GM23338 (cell line): ENCODE measurements around the gene GRK5. TPM values are rescaled to one million over a fixed set of nuclear protein-coding genes. Genes with fewer than 3 reads are reported as not detected.

ENCODE experiments used
- ATAC-seq: fragments of 200-7000 bp; cut with Tn5 transposase; 3 replicates; pipeline ENCODE4 v1.9.1; 2020
- DNase-seq: peaks from one replicate; pipeline ENCODE4 v3.0.0-alpha.2; 2015; ENCODE audit warnings: low spot score
- H2AFZ ChIP-seq: fragments of 200-600 bp; sonication (generic); 2 replicates; pipeline ENCODE4 v1.8.0; 2016; ENCODE audit warnings: antibody characterized with exemption, mild to moderate bottlenecking, moderate library complexity
- H3F3A ChIP-seq: fragments of 200-600 bp; sonication (generic); replicated peaks from 2 replicates; pipeline ENCODE4 v1.8.0; 2017; ENCODE audit warnings: antibody characterized with exemption, mixed run types, low read depth
- H3K27ac ChIP-seq: fragments of 200-600 bp; sonication (generic); 2 replicates; pipeline ENCODE4 v1.6.1; 2016; ENCODE audit warnings: low read depth
- H3K27me3 ChIP-seq: fragments of 200-600 bp; sonication (generic); 2 replicates; pipeline ENCODE4 v1.8.0; 2016; ENCODE audit warnings: mild to moderate bottlenecking, mixed run types, moderate library complexity; ENCODE audit not compliant: insufficient read depth
- H3K36me3 ChIP-seq: fragments of 200-600 bp; sonication (generic); 2 replicates; pipeline ENCODE4 v1.8.0; 2016; ENCODE audit warnings: mild to moderate bottlenecking; ENCODE audit not compliant: insufficient read depth
- H3K4me1 ChIP-seq: fragments of 200-600 bp; sonication (generic); 2 replicates; pipeline ENCODE4 v1.8.0; 2016; ENCODE audit warnings: mild to moderate bottlenecking, moderate library complexity; ENCODE audit not compliant: insufficient read depth
- H3K4me2 ChIP-seq: fragments of 200-600 bp; sonication (generic); 2 replicates; pipeline ENCODE4 v1.7.1; 2017; ENCODE audit warnings: mixed run types
- H3K4me3 ChIP-seq: fragments of 200-600 bp; sonication (generic); 2 replicates; pipeline ENCODE4 v1.6.1; 2016; ENCODE audit warnings: mixed run types
- H3K79me2 ChIP-seq: fragments of 200-600 bp; sonication (generic); replicated peaks from 2 replicates; pipeline ENCODE4 v1.8.0; 2017; ENCODE audit warnings: mild to moderate bottlenecking; ENCODE audit not compliant: insufficient read depth
- H3K9me2 ChIP-seq: fragments of 200-600 bp; sonication (generic); 2 replicates; pipeline ENCODE4 v1.8.0; 2017; ENCODE audit not compliant: insufficient read depth
- H4K20me1 ChIP-seq: fragments of 200-600 bp; sonication (generic); replicated peaks from 2 replicates; pipeline ENCODE4 v1.8.0; 2017; ENCODE audit warnings: mild to moderate bottlenecking; ENCODE audit not compliant: insufficient read depth
- H3K27ac Mint-ChIP-seq: 2 replicates; pipeline ENCODE4 v1.8.0; 2020; ENCODE audit warnings: inconsistent platforms, mild to moderate bottlenecking, moderate library complexity, mixed read lengths
- H3K27me3 Mint-ChIP-seq: 3 replicates; pipeline ENCODE4 v1.8.0; 2022; ENCODE audit warnings: low read depth, mild to moderate bottlenecking, moderate library complexity, mixed read lengths, inconsistent platforms; ENCODE audit not compliant: insufficient read depth, poor library complexity
- H3K36me3 Mint-ChIP-seq: 3 replicates; pipeline ENCODE4 v1.8.0; 2021; ENCODE audit warnings: low read depth, mild to moderate bottlenecking, inconsistent platforms, moderate library complexity, mixed read lengths
- H3K4me1 Mint-ChIP-seq: 3 replicates; pipeline ENCODE4 v1.8.0; 2020; ENCODE audit warnings: mild to moderate bottlenecking, inconsistent platforms, mixed read lengths
- H3K4me3 Mint-ChIP-seq: 3 replicates; pipeline ENCODE4 v1.8.0; 2021; ENCODE audit warnings: moderate library complexity, mild to moderate bottlenecking, inconsistent platforms, mixed read lengths
- H3K9me3 Mint-ChIP-seq: 3 replicates; pipeline ENCODE4 v1.8.0; 2020; ENCODE audit warnings: moderate library complexity, mild to moderate bottlenecking, inconsistent platforms, mixed read lengths
- CREB1 ChIP-seq: fragments of 250-450 bp; sonication (Bioruptor Pico); IDR thresholded peaks from 2 replicates; pipeline ENCODE4 v1.5.0; 2020; ENCODE audit warnings: low read depth, mild to moderate bottlenecking, moderate library complexity
- CTCF ChIP-seq, 2 experiments: fragments of 200-600 bp in 1 of 2; sonication (generic) in 1 of 2; conservative IDR thresholded peaks; 2 replicates each; pipeline versions ENCODE4 v1.5.1 to v1.6.1; 2016 to 2017; ENCODE audit warnings: antibody characterized with exemption in 2 of 2, low read depth in 2 of 2, mild to moderate bottlenecking in 2 of 2, moderate library complexity in 1 of 2
- ETS1 ChIP-seq: IDR thresholded peaks from 2 replicates; pipeline ENCODE4 v1.6.1; 2016; ENCODE audit warnings: antibody characterized with exemption
- EZH2 ChIP-seq: fragments of 200-600 bp; sonication (generic); IDR thresholded peaks from one replicate; pipeline ENCODE4 v1.8.0; 2017; ENCODE audit warnings: antibody characterized with exemption, mild to moderate bottlenecking, low read depth; ENCODE audit not compliant: unreplicated experiment
- EZH2phosphoT487 ChIP-seq: fragments of 200-600 bp; sonication (generic); IDR thresholded peaks from one replicate; pipeline ENCODE4 v1.8.1; 2018; ENCODE audit warnings: antibody characterized with exemption; ENCODE audit not compliant: unreplicated experiment
- JUNB ChIP-seq: IDR thresholded peaks from one replicate; pipeline ENCODE4 v1.6.1; 2016; ENCODE audit warnings: antibody characterized with exemption; ENCODE audit not compliant: unreplicated experiment
- NANOG ChIP-seq: IDR thresholded peaks from 2 replicates; pipeline ENCODE4 v1.6.1; 2016; ENCODE audit warnings: antibody characterized with exemption, borderline replicate concordance
- POLR2AphosphoS5 ChIP-seq: IDR thresholded peaks from 2 replicates; pipeline ENCODE4 v1.6.1; 2016; ENCODE audit warnings: antibody characterized with exemption, low read depth
- REST ChIP-seq: IDR thresholded peaks from one replicate; pipeline ENCODE4 v1.6.1; 2018; ENCODE audit warnings: antibody characterized with exemption; ENCODE audit not compliant: unreplicated experiment
- STAT1 ChIP-seq: IDR thresholded peaks from one replicate; pipeline ENCODE4 v1.6.1; 2016; ENCODE audit warnings: antibody characterized with exemption; ENCODE audit not compliant: unreplicated experiment
- ZNF114 ChIP-seq: fragments of 250-450 bp; sonication (Bioruptor Pico); IDR thresholded peaks from 2 replicates; pipeline ENCODE4 v1.5.0; 2020; ENCODE audit warnings: mild to moderate bottlenecking, moderate library complexity
- ZNF331 ChIP-seq: fragments of 250-450 bp; sonication (Bioruptor Pico); IDR thresholded peaks from 2 replicates; pipeline ENCODE4 v1.5.0; 2020; ENCODE audit warnings: low read depth, mild to moderate bottlenecking, moderate library complexity
- ZNF462 ChIP-seq: fragments of 250-450 bp; sonication (Bioruptor Pico); IDR thresholded peaks from 2 replicates; pipeline ENCODE4 v1.5.0; 2020; ENCODE audit warnings: mild to moderate bottlenecking, moderate library complexity
- polyA plus RNA-seq: library from polyadenylated mRNA; unstranded; fragments of >200 nt; fragmentation: Nextera tagmentation; extraction: Ambion mirVana; gene quantifications from 2 replicates; pipeline ENCODE4 v1.2.1, GENCODE V29; 2016
- total RNA-seq: library from RNA; depleted of rRNA; stranded (reverse); fragments of >200 nt; shearing (Covaris generic); gene quantifications from 2 replicates; pipeline ENCODE4 v1.2.3, GENCODE V29; 2014

The GRK5 gene
- total and polyA plus RNA-seq, 2 experiments from 2014 or later: 0.53 to 2.0 TPM

- Histone ChIP-seq H3K27ac (no peak overlapping the region), H3K4me2 (no peak overlapping the region), H3F3A (no peaks in the 10 kb centered on the region), H4K20me1 (no peaks in the 10 kb centered on the region), H2AFZ (no peak overlapping the region), H3K79me2 (no peaks in the 10 kb centered on the region), H3K4me3 (no peak overlapping the region), H3K4me1 (no peaks in the 10 kb centered on the region), H3K9me2 (no peaks in the 10 kb centered on the region), H3K27me3 (no peaks in the 10 kb centered on the region), H3K36me3 (no peaks in the 10 kb centered on the region)
- no peak for DNase-seq
- peaks cover 5% of the 10 kb centered on the region for H3K27me3 Mint-ChIP-seq
- no peaks in the 10 kb centered on the region; the same call in 2 of the 3 replicates for H3K36me3 Mint-ChIP-seq
- no peak overlapping the region for H3K4me3 Mint-ChIP-seq
- no peak overlapping the region for H3K27ac Mint-ChIP-seq
- no peaks in the 10 kb centered on the region for H3K9me3 Mint-ChIP-seq
- no peak for ATAC-seq
- H3K4me1 Mint-ChIP-seq: no peaks in the 10 kb centered on the region
- no peak for TF ChIP-seq EZH2phosphoT487
- TF ChIP-seq CREB1 (CRISPR knock-in tag): no peak
- TF ChIP-seq ETS1: no peak
- TF ChIP-seq ZNF462 (CRISPR knock-in tag): no peak
- TF ChIP-seq REST: no peak
- no peak for TF ChIP-seq NANOG
- TF ChIP-seq EZH2: no peak
- no peak for TF ChIP-seq ZNF114 (CRISPR knock-in tag)
- no peak for TF ChIP-seq JUNB
- no peak for TF ChIP-seq STAT1
- TF ChIP-seq POLR2AphosphoS5: no peak
- TF ChIP-seq CTCF (conservative IDR thresholded peaks at IDR 0.05; ENCODE audit: low read depth in 2 of 2): no peak
- no peak for TF ChIP-seq ZNF331
These were observed 186.5 kb downstream of the GRK5 start for GRCh38 chr10:119393845-119394244.
